ENCODE measurements around the gene RGS3. TPM values are rescaled to one million over a fixed set of nuclear protein-coding genes. Genes with fewer than 3 reads are reported as not detected.

RGS3 gene
- total RNA-seq, 1 donor from 2014 or later: 92.5 TPM

GRCh38 chr9:113570106-113570505 is 106.6 kb downstream of the RGS3 start:
- Histone ChIP-seq H3K27ac (ENCODE audit: low read depth, low read length) (no peak overlapping the region), H3K4me1 (ENCODE audit: insufficient read depth, low read length) (peaks cover 25% of the 10 kb centered on the region), H3K27me3 (ENCODE audit: insufficient read depth, low read length) (no peaks in the 10 kb centered on the region), H3K4me2 (ENCODE audit: low read length) (no peak overlapping the region), H3K9ac (ENCODE audit: low read length) (no peak overlapping the region), H3K9me3 (ENCODE audit: insufficient read depth, low read depth, low read length) (no peaks in the 10 kb centered on the region), H4K20me1 (ENCODE audit: insufficient read depth, low read length) (peaks cover 12% of the 10 kb centered on the region), H3K79me2 (ENCODE audit: insufficient read depth, low read length) (peaks cover 58% of the 10 kb centered on the region), H3K36me3 (ENCODE audit: insufficient read depth, low read length) (no peaks in the 10 kb centered on the region), H3K4me3 (ENCODE audit: insufficient read depth, low read depth, low read length) (no peak overlapping the region), H2AFZ (ENCODE audit: low read depth, low read length) (no peak overlapping the region)
- Mint-ChIP-seq H3K4me1 (ENCODE audit: low read depth, unreplicated experiment) (peaks cover 30% of the 10 kb centered on the region), H3K27me3 (ENCODE audit: low read depth, unreplicated experiment) (peaks cover 2% of the 10 kb centered on the region), H3K4me3 (ENCODE audit: unreplicated experiment) (no peak overlapping the region), H3K9me3 (ENCODE audit: unreplicated experiment) (peaks cover 3% of the 10 kb centered on the region), H3K27ac (ENCODE audit: unreplicated experiment) (no peak overlapping the region), H3K36me3 (ENCODE audit: low read depth, unreplicated experiment) (peaks cover 14% of the 10 kb centered on the region)
- DNase-seq (ENCODE audit: low read depth) (no peak), FAIRE-seq (no peak)
- TF ChIP-seq EZH2 (IDR thresholded peaks at IDR 0.05; ENCODE audit: insufficient read depth, low read length) (no peak), CTCF (IDR thresholded peaks at IDR 0.05; ENCODE audit: insufficient read depth, low read depth, low read length) (no peak)

GRCh38 chr9:113570749-113571711 is 107.5 kb downstream of the RGS3 start:
- Histone ChIP-seq H2AFZ (ENCODE audit: low read depth, low read length) (no peak overlapping the region), H3K27ac (ENCODE audit: low read depth, low read length) (no peak overlapping the region), H4K20me1 (ENCODE audit: insufficient read depth, low read length) (peaks cover 12% of the 10 kb centered on the region), H3K4me3 (ENCODE audit: insufficient read depth, low read depth, low read length) (no peak overlapping the region), H3K36me3 (ENCODE audit: insufficient read depth, low read length) (no peaks in the 10 kb centered on the region), H3K9me3 (ENCODE audit: insufficient read depth, low read depth, low read length) (no peaks in the 10 kb centered on the region), H3K9ac (ENCODE audit: low read length) (no peak overlapping the region), H3K4me2 (ENCODE audit: low read length) (no peak overlapping the region), H3K79me2 (ENCODE audit: insufficient read depth, low read length) (peaks cover 61% of the 10 kb centered on the region), H3K27me3 (ENCODE audit: insufficient read depth, low read length) (no peaks in the 10 kb centered on the region), H3K4me1 (ENCODE audit: insufficient read depth, low read length) (peaks cover 17% of the 10 kb centered on the region)
- TF ChIP-seq EZH2 (IDR thresholded peaks at IDR 0.05; ENCODE audit: insufficient read depth, low read length) (no peak), CTCF (IDR thresholded peaks at IDR 0.05; ENCODE audit: insufficient read depth, low read depth, low read length) (no peak)
- DNase-seq (ENCODE audit: low read depth) (no peak), FAIRE-seq (no peak)
- Mint-ChIP-seq H3K27ac (ENCODE audit: unreplicated experiment) (no peak overlapping the region), H3K4me1 (ENCODE audit: low read depth, unreplicated experiment) (peaks cover 23% of the 10 kb centered on the region), H3K9me3 (ENCODE audit: unreplicated experiment) (peaks cover 3% of the 10 kb centered on the region), H3K4me3 (ENCODE audit: unreplicated experiment) (no peak overlapping the region), H3K27me3 (ENCODE audit: low read depth, unreplicated experiment) (peaks cover 2% of the 10 kb centered on the region), H3K36me3 (ENCODE audit: low read depth, unreplicated experiment) (peaks cover 14% of the 10 kb centered on the region)

All from astrocyte (in vitro differentiated cells and primary cell).